ENCODE measurements around the gene NPHP4.

GRCh38 chr1:5889462-5889861 is 102.8 kb downstream of the NPHP4 start:
- no peak for TF ChIP-seq CTCF (IDR thresholded peaks at IDR 0.05; ENCODE audit: low read depth, low read length, poor library complexity, severe bottlenecking)
- no peak for TF ChIP-seq EZH2phosphoT487 (IDR thresholded peaks at IDR 0.05; ENCODE audit: borderline replicate concordance, low read length)
